Measurements from ENCODE around the gene NPBWR2. TPM values are rescaled to one million over a fixed set of nuclear protein-coding genes. Genes with fewer than 3 reads are reported as not detected.
A peak's percentile ranks its signal among the peaks of the same experiment; 100 is the strongest.
"Not testable (repeated sequence)": the region's sequence is repeated elsewhere in the genome, so short reads cannot be mapped to it uniquely, and the experiment has no call there.

NPBWR2 gene
- total RNA-seq, 1 donor from 2014 or later, result not detected

DNA sequence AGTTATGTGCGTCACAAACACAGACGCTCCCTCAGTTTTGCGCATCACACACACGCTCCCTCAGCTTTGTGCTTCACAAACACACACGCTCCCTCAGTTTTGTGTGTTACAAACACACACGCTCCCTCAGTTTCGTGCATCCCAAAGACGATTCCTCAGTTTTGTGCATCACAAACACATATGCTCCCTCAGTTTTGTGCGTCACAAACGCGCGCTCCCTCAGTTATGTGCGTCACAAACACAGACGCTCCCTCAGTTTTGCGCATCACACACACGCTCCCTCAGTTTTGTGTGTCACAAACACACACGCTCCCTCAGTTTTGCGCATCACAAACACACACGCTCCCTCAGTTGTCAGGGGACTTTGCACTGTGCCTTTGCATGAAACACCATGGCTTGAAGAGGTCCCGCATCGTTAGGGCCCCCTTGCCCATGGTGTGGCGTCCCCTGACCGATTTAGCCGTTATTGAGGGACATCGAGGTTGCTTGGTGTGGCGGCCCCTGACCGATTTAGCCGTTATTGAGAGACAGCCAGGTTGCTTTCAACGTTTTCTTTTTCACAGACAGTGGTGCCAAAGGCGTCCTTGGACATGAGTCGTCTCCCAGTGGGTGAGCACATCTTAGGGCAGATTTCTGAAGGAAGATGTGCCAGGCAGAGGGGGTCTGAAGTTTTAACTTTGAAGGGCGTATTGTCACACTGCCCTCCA, 28.8 kb upstream of the NPBWR2 start:
- peaks cover 11% of the 10 kb centered on the region for H3K4me1 Mint-ChIP-seq (ENCODE audit: low read depth)
- no peaks in the 10 kb centered on the region for H3K36me3 Mint-ChIP-seq (ENCODE audit: insufficient read depth)
- no peaks in the 10 kb centered on the region for H3K9me3 Mint-ChIP-seq (ENCODE audit: low read depth)
- no peak overlapping the region for H3K4me3 Mint-ChIP-seq (ENCODE audit: low read depth)
- H3K27me3 Mint-ChIP-seq, result peaks cover 9% of the 10 kb centered on the region
- TF ChIP-seq, protein P1, sequence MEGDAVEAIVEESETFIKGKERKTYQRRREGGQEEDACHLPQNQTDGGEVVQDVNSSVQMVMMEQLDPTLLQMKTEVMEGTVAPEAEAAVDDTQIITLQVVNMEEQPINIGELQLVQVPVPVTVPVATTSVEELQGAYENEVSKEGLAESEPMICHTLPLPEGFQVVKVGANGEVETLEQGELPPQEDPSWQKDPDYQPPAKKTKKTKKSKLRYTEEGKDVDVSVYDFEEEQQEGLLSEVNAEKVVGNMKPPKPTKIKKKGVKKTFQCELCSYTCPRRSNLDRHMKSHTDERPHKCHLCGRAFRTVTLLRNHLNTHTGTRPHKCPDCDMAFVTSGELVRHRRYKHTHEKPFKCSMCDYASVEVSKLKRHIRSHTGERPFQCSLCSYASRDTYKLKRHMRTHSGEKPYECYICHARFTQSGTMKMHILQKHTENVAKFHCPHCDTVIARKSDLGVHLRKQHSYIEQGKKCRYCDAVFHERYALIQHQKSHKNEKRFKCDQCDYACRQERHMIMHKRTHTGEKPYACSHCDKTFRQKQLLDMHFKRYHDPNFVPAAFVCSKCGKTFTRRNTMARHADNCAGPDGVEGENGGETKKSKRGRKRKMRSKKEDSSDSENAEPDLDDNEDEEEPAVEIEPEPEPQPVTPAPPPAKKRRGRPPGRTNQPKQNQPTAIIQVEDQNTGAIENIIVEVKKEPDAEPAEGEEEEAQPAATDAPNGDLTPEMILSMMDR (IDR thresholded peaks at IDR 0.05; ENCODE audit: unreplicated experiment), result no peak
- H3K27ac Mint-ChIP-seq, result peak overlapping the region; percentile 30
- DNase-seq (ENCODE audit: low spot score, unreplicated experiment), result no peak

- H3K27ac Mint-ChIP-seq; H3K9me3 Mint-ChIP-seq (ENCODE audit: low read depth); H3K4me1 Mint-ChIP-seq (ENCODE audit: low read depth); H3K4me3 Mint-ChIP-seq (ENCODE audit: low read depth); H3K36me3 Mint-ChIP-seq (ENCODE audit: insufficient read depth); DNase-seq (ENCODE audit: low spot score, unreplicated experiment): not testable (repeated sequence)
- peaks cover 16% of the 10 kb centered on the region for H3K27me3 Mint-ChIP-seq
Observed at GRCh38 chr20:64134744-64135143, 27.4 kb upstream of the NPBWR2 start.

GRCh38 chr20:64133951-64134407, 26.6 kb upstream of the NPBWR2 start:
- Mint-ChIP-seq H3K27ac (no peak overlapping the region), H3K27me3 (peaks cover 19% of the 10 kb centered on the region), H3K4me3 (ENCODE audit: low read depth) (no peak overlapping the region), H3K4me1 (ENCODE audit: low read depth) (no peaks in the 10 kb centered on the region), H3K9me3 (ENCODE audit: low read depth) (peaks cover 3% of the 10 kb centered on the region), H3K36me3 (ENCODE audit: insufficient read depth) (no peaks in the 10 kb centered on the region)
- TF ChIP-seq, protein P1 (IDR thresholded peaks at IDR 0.05; ENCODE audit: unreplicated experiment), result no peak
- no peak for DNase-seq (ENCODE audit: low spot score, unreplicated experiment)

- TF ChIP-seq, protein P1 (IDR thresholded peaks at IDR 0.05; ENCODE audit: unreplicated experiment), result peak; percentile 12
- Mint-ChIP-seq H3K27me3 (peaks cover 22% of the 10 kb centered on the region), H3K4me1 (ENCODE audit: low read depth) (no peaks in the 10 kb centered on the region), H3K27ac (no peak overlapping the region), H3K9me3 (ENCODE audit: low read depth) (peaks cover 6% of the 10 kb centered on the region), H3K36me3 (ENCODE audit: insufficient read depth) (peaks cover 2% of the 10 kb centered on the region), H3K4me3 (ENCODE audit: low read depth) (no peak overlapping the region)
- no peak for DNase-seq (ENCODE audit: low spot score, unreplicated experiment)
Observed at GRCh38 chr20:64131406-64131805, 24.0 kb upstream of the NPBWR2 start.

GRCh38 chr20:64130876-64131275, 23.5 kb upstream of the NPBWR2 start:
- TF ChIP-seq, protein P1 (IDR thresholded peaks at IDR 0.05; ENCODE audit: unreplicated experiment), result no peak
- no peak overlapping the region for H3K4me3 Mint-ChIP-seq (ENCODE audit: low read depth)
- H3K9me3 Mint-ChIP-seq (ENCODE audit: low read depth), result peaks cover 6% of the 10 kb centered on the region
- no peak overlapping the region for H3K27ac Mint-ChIP-seq
- peaks cover 18% of the 10 kb centered on the region for H3K27me3 Mint-ChIP-seq
- DNase-seq (ENCODE audit: low spot score, unreplicated experiment), result no peak
- H3K36me3 Mint-ChIP-seq (ENCODE audit: insufficient read depth), result peaks cover 2% of the 10 kb centered on the region
- H3K4me1 Mint-ChIP-seq (ENCODE audit: low read depth), result no peaks in the 10 kb centered on the region

DNA sequence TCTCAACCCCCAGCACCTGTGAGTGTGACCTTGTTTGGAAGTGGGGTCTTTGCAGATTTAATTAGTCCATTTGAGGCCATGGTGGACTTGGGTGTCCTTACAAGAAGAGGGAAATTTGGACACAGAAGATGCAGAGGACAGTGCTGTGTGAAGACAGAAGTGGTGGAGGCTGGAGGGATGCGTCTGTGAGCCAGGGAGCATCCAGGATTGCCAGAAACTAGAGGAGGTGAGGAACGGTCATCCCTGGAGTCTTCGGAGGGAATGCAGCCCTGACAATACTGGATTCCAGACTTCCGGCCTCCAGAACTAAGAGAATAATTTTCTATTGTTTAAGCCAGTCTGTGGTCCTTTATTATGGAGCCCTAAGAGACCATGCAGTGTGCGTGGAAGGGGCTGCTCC, 22.9 kb upstream of the NPBWR2 start:
- TF ChIP-seq, protein P1 (IDR thresholded peaks at IDR 0.05; ENCODE audit: unreplicated experiment), result no peak
- H3K4me1 Mint-ChIP-seq (ENCODE audit: low read depth), result no peaks in the 10 kb centered on the region
- peaks cover 13% of the 10 kb centered on the region for H3K27me3 Mint-ChIP-seq
- H3K36me3 Mint-ChIP-seq (ENCODE audit: insufficient read depth), result peaks cover 2% of the 10 kb centered on the region
- no peak overlapping the region for H3K27ac Mint-ChIP-seq
- peaks cover 6% of the 10 kb centered on the region for H3K9me3 Mint-ChIP-seq (ENCODE audit: low read depth)
- no peak overlapping the region for H3K4me3 Mint-ChIP-seq (ENCODE audit: low read depth)
- no peak for DNase-seq (ENCODE audit: low spot score, unreplicated experiment)

Measured in progenitor cell of endocrine pancreas (in vitro differentiated cells).